B cell (primary cell): Measurements from ENCODE around the gene COA7. TPM values are rescaled to one million over a fixed set of nuclear protein-coding genes. Genes with fewer than 3 reads are reported as not detected.

Experiments used
- ATAC-seq: fragments of 200-7000 bp; cut with Tn5 transposase; one replicate; pipeline ENCODE4 v1.10.0; 2021; ENCODE audit warnings: low read depth, mild to moderate bottlenecking, moderate number of reproducible peaks, moderate library complexity
- CTCF ChIA-PET: fragments of 350-600 bp; sonication (Branson Sonifier 250); formaldehyde crosslinking; loops from one replicate; lab custom pipeline; 2021; ENCODE audit warnings: antibody characterized with exemption, inconsistent platforms; lab: Charles Lee
- POLR2A ChIA-PET: fragments of 350-600 bp; sonication (Branson Sonifier 250); formaldehyde crosslinking; loops from one replicate; lab custom pipeline; 2021; ENCODE audit warnings: antibody characterized with exemption; lab: Charles Lee
- DNase-seq: peaks from one replicate; pipeline ENCODE4 v3.0.0; 2013
- H2AFZ ChIP-seq: 2 replicates; pipeline ENCODE4 v1.6.1; 2012; ENCODE audit warnings: mild to moderate bottlenecking, low read depth, low read length; ENCODE audit not compliant: insufficient read depth, poor library complexity, severe bottlenecking
- H3K27ac ChIP-seq, 2 donors: 1 replicate in 1 of 2; 2 replicates in 1 of 2; pipeline ENCODE4 v1.5.1; 2012 to 2013; ENCODE audit warnings: low read length in 2 of 2, mild to moderate bottlenecking in 2 of 2, moderate library complexity in 1 of 2
- H3K27me3 ChIP-seq, 4 experiments: fragments of 200-600 bp in 1 of 4; sonication (generic) in 1 of 4; replicated peaks in 1 of 4; 1 replicate in 2 of 4; 2 replicates in 2 of 4; pipeline versions ENCODE4 v1.6.1 to v1.7.0; 2013 to 2016; ENCODE audit warnings: low read length in 3 of 4, mild to moderate bottlenecking in 2 of 4, mixed read lengths in 1 of 4, moderate library complexity in 1 of 4; ENCODE audit not compliant: insufficient read depth in 4 of 4, control insufficient read depth in 3 of 4; ENCODE audit errors: control extremely low read depth in 1 of 4
- H3K36me3 ChIP-seq, 2 experiments: replicated peaks in 1 of 2; 1 replicate in 1 of 2; 2 replicates in 1 of 2; pipeline versions ENCODE4 v1.6.1 to v1.7.1; 2013; ENCODE audit warnings: low read length in 1 of 2; ENCODE audit not compliant: insufficient read depth in 2 of 2, control insufficient read depth in 1 of 2; ENCODE audit errors: control extremely low read depth in 1 of 2, extremely low read depth in 1 of 2
- H3K4me1 ChIP-seq, 2 donors: fragments of 200-600 bp in 1 of 2; sonication (generic) in 1 of 2; 1 replicate in 1 of 2; 2 replicates in 1 of 2; pipeline versions ENCODE4 v1.5.1 to v1.6.1; 2013 to 2017; ENCODE audit warnings: low read length in 2 of 2; ENCODE audit not compliant: control insufficient read depth in 2 of 2, insufficient read depth in 2 of 2
- H3K4me2 ChIP-seq: replicated peaks from 2 replicates; pipeline ENCODE3; 2012; ENCODE audit warnings: mild to moderate bottlenecking, low read depth, low read length; ENCODE audit not compliant: poor library complexity, severe bottlenecking
- H3K4me3 ChIP-seq, 5 experiments: fragments of 200-600 bp in 1 of 5; sonication (generic) in 1 of 5; 1 replicate in 3 of 5; 2 replicates in 2 of 5; pipeline versions ENCODE4 v1.5.1 to v1.7.0; 2011 to 2016; ENCODE audit warnings: low read length in 4 of 5, mild to moderate bottlenecking in 4 of 5, low read depth in 2 of 5, control low read depth in 1 of 5, moderate library complexity in 1 of 5; ENCODE audit not compliant: insufficient read depth in 1 of 5; ENCODE audit errors: control extremely low read depth in 1 of 5, extremely low read depth in 1 of 5
- H3K79me2 ChIP-seq: fragments of 200-600 bp; sonication (generic); one replicate; pipeline ENCODE4 v1.6.0; 2016; ENCODE audit warnings: low read length; ENCODE audit not compliant: control insufficient read depth, insufficient read depth
- H3K9ac ChIP-seq: fragments of 200-600 bp; sonication (generic); 2 replicates; pipeline ENCODE4 v1.6.1; 2017; ENCODE audit warnings: mild to moderate bottlenecking, low read length, moderate library complexity
- H3K9me3 ChIP-seq, 3 donors: one replicate each; pipeline versions ENCODE4 v1.6.1 to v1.7.1; 2013; ENCODE audit warnings: low read length in 2 of 3; ENCODE audit not compliant: control insufficient read depth in 2 of 3, insufficient read depth in 1 of 3; ENCODE audit errors: control extremely low read depth in 1 of 3
- H4K20me1 ChIP-seq: 2 replicates; pipeline ENCODE4 v1.6.0; 2012; ENCODE audit warnings: mild to moderate bottlenecking, low read length; ENCODE audit not compliant: insufficient read depth, control insufficient read depth, poor library complexity, severe bottlenecking
- H3K27ac Mint-ChIP-seq: one replicate; pipeline ENCODE4 v1.8.0; 2021; ENCODE audit warnings: mixed read lengths
- H3K27me3 Mint-ChIP-seq: one replicate; pipeline ENCODE4 v1.8.0; 2021; ENCODE audit warnings: mixed read lengths
- H3K4me1 Mint-ChIP-seq: one replicate; pipeline ENCODE4 v1.8.0; 2021; ENCODE audit warnings: mixed read lengths
- H3K4me3 Mint-ChIP-seq: one replicate; pipeline ENCODE4 v1.8.0; 2021; ENCODE audit warnings: mixed read lengths
- H3K9me3 Mint-ChIP-seq: one replicate; pipeline ENCODE4 v1.8.0; 2022; ENCODE audit warnings: mixed read lengths; ENCODE audit not compliant: insufficient read depth
- EZH2 ChIP-seq: IDR thresholded peaks from 2 replicates; pipeline ENCODE4 v1.6.1; 2012; ENCODE audit warnings: borderline replicate concordance, low read depth, mild to moderate bottlenecking, moderate library complexity, low read length; ENCODE audit not compliant: insufficient read depth, poor library complexity, severe bottlenecking
- WGBS: methylation state at CpG from one replicate; pipeline ENCODE4 v1.1.5; 2013; ENCODE audit warnings: missing lambda C conversion rate; ENCODE audit not compliant: insufficient coverage; 5-methylcytosine and 5-hydroxymethylcytosine counted together
- intact Hi-C: fragments of 100-400 bp; cut with micrococcal nuclease; formaldehyde crosslinking; loops from one replicate; pipeline ENCODE4 v1.10.0; 2022
- polyA plus RNA-seq: library from polyadenylated mRNA; depleted of rRNA; stranded (reverse); fragments of >200 nt; gene quantifications from 2 replicates; pipeline ENCODE4 v1.2.3, GENCODE V29; 2012
- total RNA-seq, 2 donors: library from RNA; stranded (reverse); fragments of 120-200 nt in 1 of 2; gene quantifications; 1 replicate in 1 of 2; 2 replicates in 1 of 2; pipeline versions ENCODE4 v1.2.3 to v1.2.4, GENCODE V29; 2013 to 2022
- TF ChIP-seq, protein P1 (sequence below): fragments of 200-600 bp; IDR thresholded peaks from one replicate; pipeline ENCODE4 v1.8.0; 2022; ENCODE audit warnings: antibody characterized with exemption, mild to moderate bottlenecking

Gene COA7
- total and polyA plus RNA-seq, 2 donors (not counting 1 experiment from before 2014, with no cell fraction given): 1.3 to 11.3 TPM

DNA sequence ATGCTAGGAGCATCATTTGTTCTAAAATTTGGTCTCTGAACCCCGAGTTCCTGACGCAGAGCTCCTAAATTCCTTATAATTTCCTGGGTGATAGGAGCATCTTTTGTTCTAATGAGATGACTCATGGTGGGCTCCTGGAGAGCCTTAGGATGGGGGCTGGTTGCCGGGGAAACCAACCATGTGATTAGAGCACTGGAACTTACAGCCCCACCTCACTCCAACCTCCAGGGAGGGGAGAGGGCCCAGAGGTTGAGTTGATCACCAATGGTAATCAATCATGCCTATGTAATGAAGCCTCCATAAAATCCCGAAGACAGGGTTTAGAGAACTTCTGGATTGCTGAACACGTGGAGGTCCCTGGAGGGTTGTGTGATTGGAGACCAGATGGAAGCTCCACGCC lies 57.5 kb downstream of the COA7 start:
- Histone ChIP-seq H3K79me2 (peaks cover 73% of the 10 kb centered on the region), H3K27ac (peak overlapping the region; percentile 61 to 89), H3K4me2 (peak overlapping the region; percentile 44), H3K27me3 (no peaks in the 10 kb centered on the region), H3K9ac (peak overlapping the region; percentile 19), H3K4me3 (peak overlapping the region in 1 of 5 experiments; percentile 14), H4K20me1 (no peaks in the 10 kb centered on the region), H3K4me1 (peaks cover 58 to 66% of the 10 kb centered on the region in 2 donors), H3K9me3 (peaks cover 0 to 5% (median 0%) of the 10 kb centered on the region in 3 donors), H3K36me3 (peaks cover 1 to 25% of the 10 kb centered on the region in 2 experiments), H2AFZ (no peak overlapping the region)
- ATAC-seq (no peak), DNase-seq (no peak)
- CTCF ChIA-PET: interaction anchor here (0.7 to 3.2 kb wide), 5 partner anchors 8 to 46 kb away, joined by 3 to 16 read pairs (median 4); no protein-coding TSS in a partner anchor
- Mint-ChIP-seq H3K4me1 (peaks cover 68% of the 10 kb centered on the region), H3K27ac (peak overlapping the region; percentile 96), H3K27me3 (no peaks in the 10 kb centered on the region), H3K9me3 (peaks cover 5% of the 10 kb centered on the region), H3K4me3 (peak overlapping the region; percentile 69)
- WGBS: 80% methylated on average over 1 of the region's 6 CpGs
- intact Hi-C loops: no loop called here
- TF ChIP-seq, protein P1, sequence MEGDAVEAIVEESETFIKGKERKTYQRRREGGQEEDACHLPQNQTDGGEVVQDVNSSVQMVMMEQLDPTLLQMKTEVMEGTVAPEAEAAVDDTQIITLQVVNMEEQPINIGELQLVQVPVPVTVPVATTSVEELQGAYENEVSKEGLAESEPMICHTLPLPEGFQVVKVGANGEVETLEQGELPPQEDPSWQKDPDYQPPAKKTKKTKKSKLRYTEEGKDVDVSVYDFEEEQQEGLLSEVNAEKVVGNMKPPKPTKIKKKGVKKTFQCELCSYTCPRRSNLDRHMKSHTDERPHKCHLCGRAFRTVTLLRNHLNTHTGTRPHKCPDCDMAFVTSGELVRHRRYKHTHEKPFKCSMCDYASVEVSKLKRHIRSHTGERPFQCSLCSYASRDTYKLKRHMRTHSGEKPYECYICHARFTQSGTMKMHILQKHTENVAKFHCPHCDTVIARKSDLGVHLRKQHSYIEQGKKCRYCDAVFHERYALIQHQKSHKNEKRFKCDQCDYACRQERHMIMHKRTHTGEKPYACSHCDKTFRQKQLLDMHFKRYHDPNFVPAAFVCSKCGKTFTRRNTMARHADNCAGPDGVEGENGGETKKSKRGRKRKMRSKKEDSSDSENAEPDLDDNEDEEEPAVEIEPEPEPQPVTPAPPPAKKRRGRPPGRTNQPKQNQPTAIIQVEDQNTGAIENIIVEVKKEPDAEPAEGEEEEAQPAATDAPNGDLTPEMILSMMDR: no peak
- POLR2A ChIA-PET: interaction anchor here (1.1 to 1.7 kb wide), 4 partner anchors 8 to 88 kb away, joined by 3 to 17 read pairs (median 8); partner anchors contain the start of genes SHISAL2A and TUT4

DNA sequence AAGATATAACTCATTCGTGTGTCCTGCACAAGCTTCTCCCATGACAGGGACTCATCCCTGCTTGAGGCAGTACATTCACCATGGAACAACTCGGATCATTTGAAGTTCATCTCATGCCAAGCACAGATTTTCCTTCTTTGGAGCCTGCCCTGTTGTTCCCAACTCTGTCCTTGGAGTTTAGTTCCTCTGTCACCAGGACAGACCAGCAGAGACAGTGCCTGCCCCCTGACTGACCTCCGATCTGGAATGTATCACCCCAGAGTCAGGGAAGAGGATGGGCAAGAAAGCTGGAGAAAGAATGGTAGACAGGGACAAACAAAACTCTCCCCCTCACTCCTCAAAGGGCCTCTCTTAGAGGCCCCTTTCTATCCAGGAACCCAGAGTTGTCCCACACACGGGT lies 60.2 kb downstream of the COA7 start:
- Mint-ChIP-seq H3K27ac (peak overlapping the region; percentile 100), H3K4me3 (peak overlapping the region; percentile 91), H3K9me3 (peaks cover 5% of the 10 kb centered on the region), H3K27me3 (no peaks in the 10 kb centered on the region), H3K4me1 (peaks cover 83% of the 10 kb centered on the region)
- H3K27ac ChIP-seq: peak overlapping the region; percentile 86 to 99
- no peaks in the 10 kb centered on the region for H4K20me1 ChIP-seq
- peaks cover 79 to 86% of the 10 kb centered on the region in 2 donors for H3K4me1 ChIP-seq
- intact Hi-C loops: loop anchor here (1.0 to 5.0 kb wide), 7 partner anchors 21 to 272 kb away; partner anchors contain the start of genes CC2D1B, GPX7, ORC1 and PRPF38A
- POLR2A ChIA-PET: interaction anchor here (0.6 to 3.7 kb wide), 5 partner anchors 19 to 95 kb away, joined by 3 to 27 read pairs (median 5); partner anchors contain the start of gene TUT4
- CTCF ChIA-PET: interaction anchor here (0.5 to 7.3 kb wide), 5 partner anchors 9 to 85 kb away, joined by 3 to 42 read pairs (median 4); partner anchors contain the start of gene TUT4
- DNase-seq (no peak), ATAC-seq (no peak)
- H3K79me2 ChIP-seq: peaks cover 79% of the 10 kb centered on the region
- H3K9me3 ChIP-seq: peaks cover 0 to 5% (median 0%) of the 10 kb centered on the region in 3 donors
- TF ChIP-seq EZH2: no peak
- TF ChIP-seq, protein P1: no peak
- H2AFZ ChIP-seq: no peak overlapping the region
- H3K4me3 ChIP-seq: peak overlapping the region in 2 of 5 experiments; percentile 30 to 45
- peak overlapping the region; percentile 75 for H3K4me2 ChIP-seq
- H3K36me3 ChIP-seq: peaks cover 0 to 9% of the 10 kb centered on the region in 2 experiments
- peak overlapping the region; percentile 47 for H3K9ac ChIP-seq
- WGBS: 65% methylated on average over 2 of the region's 4 CpGs
- no peaks in the 10 kb centered on the region for H3K27me3 ChIP-seq
